Dedifferentiated amniotic fluid mesenchymal stem cell (primary cell): ENCODE measurements around the gene HIGD2A.

Experiments used
- DNase-seq: peaks from one replicate; pipeline ENCODE4 v3.0.0-alpha.2; 2016; ENCODE audit errors: extremely low spot score

Gene HIGD2A

DNA sequence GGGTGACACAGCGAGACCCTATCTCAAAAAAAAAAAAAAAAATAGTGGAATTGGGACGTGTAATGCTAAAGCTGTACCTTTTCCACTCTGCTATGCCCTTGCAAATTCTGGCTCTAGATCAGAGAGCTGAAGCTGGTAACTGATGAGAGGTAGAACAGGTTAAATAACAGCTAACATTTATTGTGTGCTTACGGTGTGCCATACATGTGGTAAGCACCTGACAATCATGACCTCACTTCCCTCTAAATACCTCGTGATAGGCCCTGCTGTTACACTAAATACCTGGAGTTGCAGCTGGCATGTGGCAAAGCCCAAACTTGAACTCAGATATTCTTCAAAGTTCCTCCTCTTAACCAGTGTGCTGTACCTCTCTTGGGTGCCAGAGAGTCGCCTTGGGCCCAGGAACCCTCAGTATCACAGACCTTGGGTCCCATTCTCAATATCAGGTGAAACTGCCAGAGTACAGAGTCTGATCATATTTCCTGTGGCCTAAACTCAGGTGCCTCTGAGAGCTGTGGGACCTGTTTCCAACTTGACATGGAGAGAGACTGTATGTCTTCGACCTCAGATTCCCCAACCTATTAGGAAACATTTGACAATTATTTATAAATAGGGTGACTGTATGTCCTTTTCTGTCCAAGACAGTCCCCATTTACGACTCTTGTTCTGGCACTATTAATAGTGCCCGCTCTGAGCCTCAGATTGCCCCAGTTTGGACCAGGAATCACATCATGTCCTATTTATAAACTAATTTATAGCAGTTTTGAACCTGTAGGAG, 18.4 kb upstream of the HIGD2A start:
- no peak for DNase-seq

DNA sequence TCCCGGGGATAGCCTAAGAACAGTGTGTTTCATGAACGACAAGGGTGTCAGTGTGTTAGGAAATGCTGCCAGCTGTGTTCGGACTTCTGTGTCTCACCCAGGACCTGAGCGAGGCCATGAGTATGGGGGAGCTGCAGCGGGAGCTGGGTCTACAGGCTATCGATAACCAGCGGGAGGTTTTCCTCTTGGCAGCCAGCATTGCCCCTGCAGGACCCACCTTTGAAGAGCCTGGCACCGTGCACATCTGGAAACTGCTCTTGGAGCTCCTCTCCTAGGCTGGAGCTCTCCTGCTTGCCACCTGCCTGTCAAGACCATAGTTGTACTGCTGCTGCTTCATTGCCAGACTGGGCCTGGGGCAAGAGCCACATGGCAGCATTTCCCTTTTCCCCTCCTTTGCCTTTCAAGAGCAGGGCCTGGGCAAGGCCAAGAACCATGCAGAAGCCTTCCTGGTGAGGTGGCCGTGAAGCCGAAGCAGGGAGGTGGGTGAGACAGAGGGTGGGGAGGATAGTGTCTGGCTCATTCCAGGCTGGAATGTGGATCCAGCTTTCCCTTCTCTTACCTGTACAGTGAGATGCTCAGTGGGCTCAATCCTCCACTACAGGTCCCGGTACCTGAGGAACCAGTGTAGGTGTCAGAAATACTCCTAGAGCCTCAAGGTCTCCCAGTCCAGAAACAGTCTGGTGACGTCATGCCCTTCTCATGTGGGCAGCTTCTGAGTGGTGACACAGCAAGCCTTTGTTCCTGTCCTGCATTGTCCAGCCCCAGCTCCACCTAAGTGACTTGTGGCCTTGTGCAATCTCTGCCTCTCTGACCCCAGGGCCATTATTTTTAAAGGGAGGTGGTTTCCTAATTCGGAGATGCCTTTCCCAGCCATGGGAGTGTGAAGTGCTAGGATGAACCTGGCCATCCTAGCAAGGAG, 16.7 kb upstream of the HIGD2A start:
- no peak for DNase-seq

DNA sequence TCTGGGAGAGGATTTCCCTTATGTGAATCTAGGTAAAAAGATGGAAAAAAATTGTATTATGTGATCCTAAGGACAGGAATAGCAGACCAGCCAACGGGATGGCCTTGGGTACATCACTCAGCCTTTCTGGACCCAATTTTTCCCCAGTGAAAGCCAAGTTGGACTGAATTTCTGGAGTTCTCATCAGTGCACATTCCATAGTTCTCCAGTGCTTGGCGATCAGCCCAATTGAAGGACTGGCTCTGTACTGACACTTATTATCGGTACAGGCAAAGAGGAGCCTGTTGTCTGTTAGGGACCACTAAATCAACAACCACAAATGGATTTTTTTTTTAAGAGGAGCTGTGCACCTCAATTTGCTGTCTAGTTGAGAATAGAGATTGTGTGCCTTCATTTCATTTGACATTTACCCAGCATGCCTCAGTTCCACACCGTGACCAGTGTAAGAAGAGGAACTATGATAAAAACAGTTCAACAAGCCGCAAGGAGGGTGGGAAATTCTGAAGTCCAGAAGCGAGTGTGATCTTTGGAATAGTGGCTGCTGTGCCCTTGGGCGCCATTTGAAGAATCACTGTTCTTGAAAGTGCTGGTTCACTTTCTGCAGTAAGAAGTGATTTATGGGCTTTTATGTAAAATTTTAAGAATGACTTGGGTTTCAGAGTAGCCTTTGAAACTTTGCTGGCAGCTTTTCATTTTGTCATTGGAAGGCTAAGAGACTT, 15.3 kb upstream of the HIGD2A start:
- DNase-seq = no peak

DNA sequence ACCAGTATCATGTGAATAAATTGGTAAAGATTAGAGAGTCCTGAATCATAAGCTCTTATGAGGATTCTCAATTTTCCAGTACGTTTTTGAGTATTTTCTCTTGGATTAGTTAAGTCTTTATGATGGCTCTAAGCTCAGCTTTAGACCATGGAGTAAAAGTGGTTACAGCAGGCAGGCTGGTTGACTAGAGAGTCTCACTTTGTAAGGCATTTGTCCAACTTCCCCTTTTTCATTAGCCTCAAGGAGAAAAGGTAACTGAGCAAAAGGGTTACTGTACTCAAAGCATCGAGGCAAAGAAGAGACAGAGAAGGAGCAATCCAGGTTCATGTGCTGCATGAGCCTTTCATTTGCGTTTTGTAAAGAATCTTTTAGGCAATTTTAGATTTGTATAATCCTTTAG, 8.7 kb upstream of the HIGD2A start:
- no peak for DNase-seq

DNA sequence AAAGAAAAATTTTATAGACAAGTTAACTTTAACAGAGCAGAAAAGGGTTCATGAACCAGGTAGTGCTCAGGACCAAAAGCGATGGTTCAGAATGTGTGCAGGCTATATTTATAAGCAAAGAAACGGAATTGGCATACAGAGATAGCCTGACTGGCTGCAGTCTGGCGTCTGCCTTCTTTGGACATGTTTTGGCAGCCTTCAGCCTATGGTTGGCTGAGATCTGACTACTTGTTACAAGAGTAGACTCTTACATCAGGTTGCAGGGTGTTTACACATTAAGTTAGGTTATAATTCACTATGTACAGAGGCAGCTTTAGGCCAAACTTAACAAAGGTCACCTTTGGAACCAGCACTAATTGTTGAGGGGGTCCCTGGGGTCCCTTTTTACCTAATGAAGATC, 7.1 kb upstream of the HIGD2A start:
- DNase-seq = no peak

DNA sequence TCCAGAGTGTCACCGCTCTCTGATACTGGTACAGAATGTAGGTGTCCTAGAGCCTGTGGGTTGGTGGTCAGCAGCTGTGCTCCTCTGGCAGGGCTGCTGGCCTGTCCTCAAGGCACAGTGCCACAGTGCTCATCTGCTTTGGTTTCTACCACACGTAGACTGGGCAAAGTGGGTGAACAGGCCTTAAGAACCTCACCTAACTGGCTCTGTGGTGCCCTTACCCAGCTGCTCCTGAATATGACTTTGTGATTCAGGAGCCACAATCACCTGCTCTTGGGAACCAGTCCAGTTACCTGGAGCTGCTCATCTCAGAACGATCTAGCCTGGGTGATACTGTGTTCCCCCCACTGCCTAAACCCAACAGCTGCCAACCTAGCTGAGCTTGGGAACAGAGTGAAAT, 6.6 kb upstream of the HIGD2A start:
- no peak for DNase-seq

DNA sequence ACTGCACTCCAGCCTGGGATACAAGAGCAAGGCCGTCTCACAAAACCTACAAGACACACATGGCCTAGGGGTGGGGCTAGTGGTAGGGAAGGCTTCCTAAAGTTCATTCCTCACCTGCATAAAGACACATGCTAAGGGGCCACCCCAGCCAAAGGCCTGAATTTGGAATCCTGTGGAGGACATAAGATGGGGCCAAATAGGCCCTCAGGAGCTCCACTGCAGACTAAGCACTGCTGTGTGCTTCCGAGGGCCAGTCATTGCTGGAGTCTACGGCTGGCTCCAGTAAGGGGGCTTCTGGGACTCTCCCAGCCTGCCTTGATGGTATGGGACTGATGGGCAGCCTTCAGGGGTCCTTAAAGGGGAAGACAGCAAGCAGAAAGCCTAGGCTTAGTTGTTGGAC, 5.8 kb upstream of the HIGD2A start:
- DNase-seq = no peak

DNA sequence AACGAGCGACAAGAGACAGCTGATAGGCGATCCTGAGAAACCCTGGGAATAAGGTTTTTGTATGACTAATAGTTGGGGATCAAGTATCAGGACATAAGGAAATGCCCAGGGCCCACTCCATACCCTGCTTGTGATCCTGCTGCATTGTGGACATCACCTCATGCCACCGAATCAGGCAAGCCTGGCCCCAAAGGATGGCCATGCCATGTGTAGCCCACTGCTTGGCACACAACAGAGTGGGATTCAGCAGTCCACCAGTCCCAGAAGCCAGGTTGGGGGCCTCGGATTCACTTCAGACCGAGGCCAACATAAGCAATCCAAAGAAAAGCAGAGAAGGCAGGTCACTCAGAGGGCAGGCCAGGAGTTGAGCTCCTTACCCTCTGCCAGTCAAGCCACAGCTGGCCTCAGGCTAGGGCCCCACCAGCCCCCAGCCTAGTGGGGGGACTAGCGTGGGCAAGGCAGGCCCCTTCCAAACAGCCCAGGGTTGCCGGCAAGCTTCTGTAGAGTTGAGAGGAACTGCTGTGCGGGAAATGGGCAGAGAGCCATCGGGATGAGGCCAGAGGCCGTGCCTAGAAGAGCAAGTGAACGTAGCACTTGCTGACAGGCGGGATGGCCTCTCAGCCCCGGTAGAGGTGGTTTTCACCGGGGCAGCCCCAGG, 5.2 kb upstream of the HIGD2A start:
- no peak for DNase-seq

DNA sequence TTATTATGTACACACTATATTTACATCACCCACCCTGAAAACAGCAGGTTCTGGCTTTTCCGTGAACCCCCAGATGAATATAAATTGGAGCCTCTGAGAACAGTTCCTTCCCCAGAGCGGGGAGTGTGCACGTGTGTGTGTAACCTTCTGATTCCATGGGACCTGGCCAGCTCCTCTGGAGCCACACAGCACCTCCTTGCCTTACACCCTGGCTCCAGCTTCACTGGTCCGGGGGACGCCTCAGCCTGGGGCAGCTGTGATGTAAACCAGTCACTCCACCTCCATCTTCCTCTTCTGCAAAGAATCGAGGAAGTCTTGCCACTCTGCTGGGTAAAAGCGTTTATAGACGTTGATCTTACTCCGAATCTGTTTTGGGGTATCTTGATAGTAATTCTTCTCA, 4.6 kb upstream of the HIGD2A start:
- no peak for DNase-seq

DNA sequence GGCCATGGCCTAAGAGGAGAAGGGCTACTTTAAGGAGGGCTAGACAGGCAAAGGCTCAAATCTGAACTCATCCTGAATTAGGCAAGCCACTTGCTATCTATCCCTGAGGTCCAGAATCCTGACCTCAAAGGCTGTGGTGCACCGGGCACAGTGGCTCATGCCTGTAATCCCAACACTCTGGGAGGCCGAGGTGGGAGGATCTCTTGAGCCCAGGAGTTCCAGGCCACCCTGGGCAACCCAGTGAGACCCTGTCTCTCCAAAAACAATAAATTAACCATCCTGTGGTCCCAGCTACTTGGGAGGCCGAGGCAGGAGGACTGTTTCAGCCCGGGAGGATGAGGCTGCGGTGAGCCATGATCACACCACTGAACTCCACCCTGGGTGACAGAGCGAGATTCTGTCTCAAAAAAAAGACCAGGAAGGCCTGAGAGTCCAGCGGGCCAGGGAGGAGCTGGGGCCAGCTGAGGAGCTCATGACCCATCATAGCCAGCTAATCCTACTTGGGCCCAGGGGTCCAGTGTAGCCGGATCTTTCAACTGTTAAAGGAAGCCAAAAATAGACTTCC, 4.1 kb upstream of the HIGD2A start:
- no peak for DNase-seq

DNA sequence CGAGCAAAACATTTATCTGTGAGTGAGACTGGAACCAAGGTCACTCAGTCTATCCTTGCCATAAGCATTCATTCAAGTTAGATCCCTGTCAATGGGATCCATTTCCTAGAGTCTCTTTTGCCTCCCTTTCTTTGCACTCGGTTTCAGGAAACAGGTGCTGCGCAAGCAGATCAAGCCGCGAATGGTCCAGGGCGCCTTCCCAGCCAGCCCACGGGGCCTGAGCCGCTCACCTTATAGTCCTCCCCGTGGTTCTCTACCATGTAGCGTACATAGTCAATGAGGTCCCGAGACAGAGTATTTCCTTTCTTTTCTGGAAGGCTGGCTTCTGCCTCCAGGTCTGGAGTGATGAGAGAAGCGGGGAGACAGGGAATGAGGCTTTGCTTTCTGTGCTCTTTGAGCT, 3.6 kb upstream of the HIGD2A start:
- DNase-seq = no peak

DNA sequence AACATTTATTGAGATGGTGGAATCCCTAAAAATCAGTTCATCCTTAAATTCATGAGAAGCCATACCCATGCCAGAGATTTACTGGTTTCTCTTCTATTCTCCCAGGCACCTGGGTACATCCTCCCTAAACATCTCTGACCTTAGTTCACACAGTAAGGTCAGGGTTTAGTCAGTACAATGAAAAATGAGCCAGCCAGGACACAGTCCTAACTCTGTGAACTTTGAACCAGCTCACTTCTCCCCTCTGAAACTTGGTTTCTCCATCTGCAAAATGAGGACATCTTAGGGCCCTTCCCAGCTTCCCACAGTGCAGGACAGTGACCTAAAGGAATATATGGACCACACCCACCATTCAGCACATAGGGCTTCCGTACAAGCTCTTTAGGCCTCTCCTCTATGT, 2.1 kb upstream of the HIGD2A start:
- DNase-seq = no peak

DNA sequence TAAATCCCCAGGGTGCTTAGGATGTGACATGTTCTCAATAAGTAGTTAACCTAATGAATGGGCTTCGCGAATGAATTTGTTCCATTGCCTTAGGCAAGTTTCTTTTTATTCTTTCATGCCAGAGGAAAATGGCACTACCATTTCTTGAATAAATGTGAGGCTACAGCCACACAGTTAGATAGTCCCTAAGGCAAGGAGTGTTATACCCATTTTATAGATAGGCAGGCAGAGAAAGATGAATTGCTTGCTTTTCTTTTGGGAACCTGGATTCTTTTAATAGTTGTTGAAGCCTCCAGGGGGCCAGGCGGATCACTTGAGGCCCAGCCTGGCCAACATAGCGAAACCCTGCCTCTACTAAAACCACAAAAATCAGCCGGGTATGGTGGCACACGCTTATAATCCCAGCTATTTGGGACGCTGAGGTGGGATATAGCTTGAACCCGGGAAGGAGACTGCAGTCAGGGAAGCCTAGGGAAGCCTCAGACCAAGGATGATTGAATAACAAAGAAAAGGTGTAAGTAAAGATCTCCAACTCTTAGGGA, 1.1 kb upstream of the HIGD2A start:
- no peak for DNase-seq

DNA sequence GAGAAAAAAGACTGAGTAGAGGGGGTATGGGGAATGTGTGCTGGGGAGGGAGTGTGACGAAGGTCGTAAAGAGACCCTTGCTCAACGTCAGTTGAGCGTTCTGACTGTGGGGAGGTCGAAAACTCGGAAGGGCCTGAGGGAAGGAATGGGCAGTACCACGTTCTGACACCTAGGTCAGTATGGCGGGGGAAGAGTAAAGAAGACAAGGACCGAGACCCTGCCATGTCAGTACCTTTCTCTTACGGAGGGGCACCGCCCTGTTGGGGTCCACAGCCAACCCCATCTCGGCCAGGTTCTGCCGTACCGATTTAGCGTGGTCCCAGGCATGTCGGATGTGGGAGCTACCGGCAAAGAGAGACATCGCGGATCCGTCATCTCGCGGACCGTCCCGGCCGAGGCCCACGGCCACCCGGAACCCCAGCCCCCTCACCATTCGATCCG, 528 bp upstream of the HIGD2A start:
- no peak for DNase-seq

DNA sequence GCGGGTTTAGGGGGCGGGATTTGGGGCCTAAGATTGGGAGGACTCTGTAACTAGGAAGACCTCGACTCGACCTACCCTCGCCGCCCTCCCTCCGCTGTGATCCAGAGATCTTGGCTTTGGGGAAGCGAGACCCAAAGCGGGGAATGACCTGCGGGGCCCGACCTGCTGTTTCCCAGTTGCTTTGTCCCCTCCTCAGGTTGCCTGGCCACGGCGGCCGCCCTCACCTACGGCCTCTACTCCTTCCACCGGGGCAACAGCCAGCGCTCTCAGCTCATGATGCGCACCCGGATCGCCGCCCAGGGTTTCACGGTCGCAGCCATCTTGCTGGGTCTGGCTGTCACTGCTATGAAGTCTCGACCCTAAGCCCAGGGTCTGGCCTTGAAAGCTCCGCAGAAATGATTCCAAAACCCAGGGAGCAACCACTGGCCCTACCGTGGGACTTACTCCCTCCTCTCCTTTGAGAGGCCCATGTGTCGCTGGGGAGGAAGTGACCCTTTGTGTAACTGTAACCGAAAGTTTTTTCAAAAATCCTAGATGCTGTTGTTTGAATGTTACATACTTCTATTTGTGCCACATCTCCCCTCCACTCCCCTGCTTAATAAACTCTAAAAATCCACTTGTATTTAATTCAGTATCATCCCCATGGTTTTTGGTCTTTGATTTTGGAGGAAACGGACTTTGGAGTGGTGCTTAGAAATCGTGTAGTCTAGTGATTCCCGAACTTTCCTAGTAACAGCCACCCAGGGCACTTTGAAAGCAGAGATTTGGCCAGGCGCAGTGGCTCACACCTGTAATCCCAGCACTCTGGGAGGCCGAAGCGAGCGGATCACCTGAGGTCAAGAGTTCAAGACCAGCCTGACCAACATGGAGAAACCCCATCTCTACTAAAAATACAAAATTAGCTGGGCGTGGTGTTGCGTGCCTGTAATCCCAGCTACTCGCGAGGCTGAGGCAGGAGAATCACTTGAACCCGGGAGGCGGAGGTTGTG, 878 bp downstream of the HIGD2A start:
- DNase-seq = no peak

DNA sequence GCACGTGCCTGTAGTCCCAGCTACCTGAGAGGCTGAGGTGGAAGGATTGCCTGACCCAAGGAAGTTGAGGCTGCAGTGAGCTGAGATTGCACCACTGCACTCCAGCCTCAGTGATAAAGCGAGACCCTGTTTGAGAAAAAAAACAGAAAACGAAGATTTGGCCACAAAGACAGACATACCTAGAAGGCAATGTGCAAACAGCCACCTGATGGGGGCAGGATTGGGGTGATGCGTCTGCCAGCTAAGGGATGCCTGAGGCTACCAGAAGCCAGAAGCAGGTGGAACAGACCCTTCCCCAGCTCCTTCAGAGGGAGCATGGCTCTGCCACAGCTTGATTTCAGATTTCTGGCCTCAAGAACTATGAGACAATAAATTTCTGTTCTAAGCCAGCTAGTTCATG, 2.9 kb downstream of the HIGD2A start:
- no peak for DNase-seq

DNA sequence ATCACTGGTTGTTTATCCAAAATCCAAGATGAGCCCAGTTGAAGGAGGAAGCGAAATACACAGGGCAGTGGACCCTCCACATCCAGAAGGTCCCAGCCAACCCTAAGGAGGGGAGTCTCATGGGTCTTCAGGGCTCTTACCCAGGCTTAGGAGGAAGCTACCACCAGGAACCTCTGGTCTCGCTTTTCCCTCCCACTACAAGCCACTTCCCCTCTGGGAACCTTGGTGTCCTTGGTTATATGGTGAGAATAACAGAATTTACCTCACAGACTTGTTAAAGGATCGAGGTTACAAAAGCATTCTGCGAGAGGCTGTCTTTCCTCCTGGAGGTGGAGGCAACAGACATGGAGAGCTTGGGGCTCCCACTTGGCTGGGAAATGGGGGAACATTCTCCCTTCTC, 3.4 kb downstream of the HIGD2A start:
- no peak for DNase-seq

DNA sequence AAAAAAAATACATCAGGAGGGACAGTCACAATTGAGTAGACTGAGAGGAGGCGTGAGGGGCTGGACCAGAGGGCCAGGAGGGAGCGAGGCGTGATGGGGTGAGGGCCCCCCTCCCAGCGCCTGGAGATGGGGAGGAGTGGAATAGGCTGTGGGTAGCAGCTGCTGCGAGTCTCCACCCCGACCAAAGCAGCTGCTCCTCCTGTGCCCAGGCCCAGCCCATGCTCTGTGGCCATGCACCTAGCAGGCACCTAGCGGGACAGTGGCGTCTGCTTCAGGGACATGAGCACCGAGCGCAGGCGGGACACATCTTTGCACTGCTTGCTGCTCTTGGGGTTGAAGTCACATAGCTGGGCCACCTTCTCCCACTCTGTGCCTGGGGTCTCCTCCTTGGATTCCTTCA, 4.0 kb downstream of the HIGD2A start:
- DNase-seq = no peak

DNA sequence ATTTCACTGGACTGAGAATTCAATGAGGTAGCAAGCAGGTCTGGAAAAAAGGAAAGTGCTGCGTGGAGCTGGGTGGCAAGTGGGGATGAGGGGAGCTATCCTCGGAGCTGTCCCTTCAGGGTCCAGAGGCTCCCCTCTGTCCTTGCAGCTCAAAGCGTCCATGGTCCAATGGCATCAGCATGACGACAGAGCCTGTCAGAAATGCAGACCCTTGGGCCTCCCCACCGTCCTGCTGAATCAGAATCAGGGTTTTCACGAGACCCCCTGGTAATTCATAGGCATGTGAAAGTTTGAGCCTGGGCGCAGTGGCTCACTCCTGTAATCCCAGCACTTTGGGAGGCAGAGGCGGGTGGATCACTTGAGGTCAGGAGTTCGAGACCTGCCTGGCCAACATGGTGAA, 5.5 kb downstream of the HIGD2A start:
- DNase-seq = no peak
